GM18909 (cell line): Measurements from ENCODE around the gene SRMS.

Experiments used
- ATAC-seq: cut with Tn5 transposase; IDR thresholded peaks from one replicate; pipeline ENCODE4 v1.9.1; 2021; ENCODE audit warnings: mild to moderate bottlenecking; ENCODE audit not compliant: unreplicated experiment, poor library complexity

SRMS gene, protein sequence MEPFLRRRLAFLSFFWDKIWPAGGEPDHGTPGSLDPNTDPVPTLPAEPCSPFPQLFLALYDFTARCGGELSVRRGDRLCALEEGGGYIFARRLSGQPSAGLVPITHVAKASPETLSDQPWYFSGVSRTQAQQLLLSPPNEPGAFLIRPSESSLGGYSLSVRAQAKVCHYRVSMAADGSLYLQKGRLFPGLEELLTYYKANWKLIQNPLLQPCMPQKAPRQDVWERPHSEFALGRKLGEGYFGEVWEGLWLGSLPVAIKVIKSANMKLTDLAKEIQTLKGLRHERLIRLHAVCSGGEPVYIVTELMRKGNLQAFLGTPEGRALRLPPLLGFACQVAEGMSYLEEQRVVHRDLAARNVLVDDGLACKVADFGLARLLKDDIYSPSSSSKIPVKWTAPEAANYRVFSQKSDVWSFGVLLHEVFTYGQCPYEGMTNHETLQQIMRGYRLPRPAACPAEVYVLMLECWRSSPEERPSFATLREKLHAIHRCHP

GRCh38 chr20:63547725-63548480, at the start of gene SRMS:
SRMS (minus strand) TSS chr20:63547749; CDS start chr20:63547463, 286 bp downstream.
- ATAC-seq, result no peak

GRCh38 chr20:63596423-63596822, 48.9 kb upstream of the SRMS start:
- no peak for ATAC-seq

- no peak for ATAC-seq
These were observed 48.0 kb upstream of the SRMS start for GRCh38 chr20:63595416-63596127.

GRCh38 chr20:63594043-63594561, 46.6 kb upstream of the SRMS start:
- no peak for ATAC-seq

GRCh38 chr20:63592661-63593060, 45.1 kb upstream of the SRMS start:
- no peak for ATAC-seq

GRCh38 chr20:63591786-63592355, 44.3 kb upstream of the SRMS start:
- ATAC-seq, result no peak

- no peak for ATAC-seq
These were observed 43.6 kb upstream of the SRMS start for GRCh38 chr20:63591147-63591533.

- ATAC-seq, result no peak
These were observed 42.9 kb upstream of the SRMS start for GRCh38 chr20:63590218-63591146.

GRCh38 chr20:63589261-63590217, 42.0 kb upstream of the SRMS start:
- no peak for ATAC-seq

DNA sequence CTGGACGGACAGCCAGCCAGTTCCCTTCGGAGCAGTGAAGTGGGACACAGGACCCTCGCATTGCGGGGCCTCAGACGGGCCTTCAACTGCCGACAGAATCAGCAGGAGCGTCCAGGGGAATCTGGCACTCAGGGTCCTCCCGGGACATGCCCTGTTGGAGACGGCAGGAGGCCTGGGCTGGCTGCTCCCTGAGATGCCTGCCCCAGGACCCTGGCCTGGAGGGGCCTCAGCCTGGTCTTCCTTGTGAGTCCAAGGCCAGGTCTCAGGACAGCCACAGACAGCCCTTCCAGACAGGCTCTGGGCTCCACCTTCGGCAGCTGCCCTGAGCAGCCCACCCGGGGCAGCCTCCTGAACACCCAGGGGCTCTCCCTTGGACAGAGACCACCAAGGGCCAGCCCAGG, 41.1 kb upstream of the SRMS start:
- no peak for ATAC-seq

DNA sequence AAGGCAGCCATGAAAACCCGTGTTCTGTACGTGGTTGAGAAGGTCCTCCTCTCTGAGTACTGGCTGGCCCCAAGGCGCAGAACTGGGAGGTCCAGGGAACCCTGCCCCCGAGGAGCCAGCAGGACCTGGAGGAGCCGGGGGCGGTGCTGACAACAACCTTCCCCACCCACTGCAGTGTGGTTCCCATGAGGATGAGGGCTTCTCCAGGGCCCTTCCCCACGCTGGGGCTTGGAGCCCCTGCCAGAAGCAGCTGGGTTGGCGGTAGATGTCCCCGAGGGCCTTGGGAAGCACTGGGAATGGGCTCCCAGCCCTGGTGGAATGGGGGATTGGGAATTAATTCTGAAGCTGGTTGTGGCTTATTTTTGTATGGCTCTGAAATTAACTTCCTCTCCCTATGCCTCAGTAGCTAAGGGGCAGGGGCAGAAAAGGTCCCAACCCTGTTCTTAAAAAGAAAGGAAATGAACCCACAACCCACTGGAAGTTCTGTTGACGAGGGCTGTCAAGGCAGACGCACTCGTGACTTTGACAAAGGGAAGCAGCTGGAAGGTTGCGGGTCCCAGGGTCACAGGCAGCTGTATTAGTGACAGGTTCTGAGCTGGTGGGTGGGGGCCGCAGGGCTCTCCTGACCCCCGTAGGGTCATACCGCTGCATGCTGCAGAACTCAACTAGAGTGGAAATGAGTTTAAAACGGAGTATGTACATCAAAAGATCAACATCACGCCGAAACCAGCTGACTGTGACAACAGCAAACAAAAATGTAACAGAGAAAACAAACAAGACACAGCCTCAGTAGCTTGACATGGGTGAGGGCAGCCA, 40.4 kb upstream of the SRMS start:
- ATAC-seq, result no peak

GRCh38 chr20:63587256-63587655, 39.7 kb upstream of the SRMS start:
- ATAC-seq, result no peak

- ATAC-seq, result no peak
These were observed 39.2 kb upstream of the SRMS start for GRCh38 chr20:63586797-63587196.

- no peak for ATAC-seq
These were observed 38.3 kb upstream of the SRMS start for GRCh38 chr20:63585616-63586565.

DNA sequence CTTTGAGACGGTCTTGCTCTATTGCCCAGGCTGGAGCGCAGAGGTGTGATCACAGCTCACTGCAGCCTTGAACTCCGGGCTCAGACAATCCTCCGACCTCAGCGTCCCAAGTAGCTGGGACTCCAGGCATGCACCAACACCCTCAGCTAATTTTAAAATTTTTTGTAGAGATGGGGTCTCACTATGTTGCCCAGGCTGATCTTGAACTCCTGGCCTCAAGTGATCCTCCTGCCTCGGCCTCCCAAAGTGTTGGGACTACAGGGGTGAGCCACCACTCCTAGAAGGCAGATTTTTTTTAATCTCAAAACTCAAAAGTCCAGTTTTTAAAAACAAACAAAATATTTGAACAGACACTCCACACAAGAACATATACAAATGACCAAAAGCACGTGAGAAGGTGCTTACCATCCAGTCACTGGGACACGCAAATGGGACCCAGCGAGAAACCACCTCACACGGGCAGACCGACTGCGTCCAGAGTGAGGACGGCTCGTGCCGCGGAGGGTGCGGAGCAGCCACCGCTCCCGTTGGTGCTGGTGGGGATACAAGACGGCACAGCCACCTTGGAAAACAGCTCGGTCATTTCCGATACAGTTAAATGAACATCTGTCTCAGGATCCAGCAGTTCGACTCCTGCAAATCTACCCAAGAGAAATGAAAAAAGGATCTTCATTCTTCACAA, 35.0 kb upstream of the SRMS start:
- no peak for ATAC-seq
